HTERT RPE-1 (cell line): ENCODE data around the gene VIM.

Source experiments
- in situ Hi-C: fragments of 300-500 bp; cut with MboI; formaldehyde crosslinking; loops from 4 replicates; pipeline ENCODE4 v1.14.3; 2020; ENCODE audit warnings: low sequenced_read_pairs

VIM gene

GRCh38 chr10:17209302-17209701, 18.7 kb upstream of the VIM start:
- in situ Hi-C loops: no loop called here

GRCh38 chr10:17209881-17210280, 18.2 kb upstream of the VIM start:
- in situ Hi-C loops: no loop called here

GRCh38 chr10:17210361-17210760, 17.7 kb upstream of the VIM start:
- in situ Hi-C loops: no loop called here

GRCh38 chr10:17212802-17213221, 15.2 kb upstream of the VIM start:
- in situ Hi-C loops: no loop called here

GRCh38 chr10:17213646-17214349, 14.2 kb upstream of the VIM start:
- in situ Hi-C loops: no loop called here

GRCh38 chr10:17214526-17214925, 13.5 kb upstream of the VIM start:
- in situ Hi-C loops: no loop called here

- in situ Hi-C loops: no loop called here
These were observed 12.9 kb upstream of the VIM start for GRCh38 chr10:17214971-17215781.

GRCh38 chr10:17215782-17216122, 12.3 kb upstream of the VIM start:
- in situ Hi-C loops: no loop called here

GRCh38 chr10:17216217-17216900, 11.7 kb upstream of the VIM start:
- in situ Hi-C loops: no loop called here

- in situ Hi-C loops: no loop called here
These were observed 11.1 kb upstream of the VIM start for GRCh38 chr10:17216901-17217395.

- in situ Hi-C loops: no loop called here
These were observed 10.3 kb upstream of the VIM start for GRCh38 chr10:17217631-17218232.

- in situ Hi-C loops: no loop called here
These were observed 9.0 kb upstream of the VIM start for GRCh38 chr10:17219024-17219423.

- in situ Hi-C loops: no loop called here
These were observed 7.4 kb upstream of the VIM start for GRCh38 chr10:17220652-17221100.

GRCh38 chr10:17222329-17222728, 5.7 kb upstream of the VIM start:
- in situ Hi-C loops: no loop called here

GRCh38 chr10:17225808-17226207, 2.2 kb upstream of the VIM start:
- in situ Hi-C loops: no loop called here

GRCh38 chr10:17226891-17227303, 1.1 kb upstream of the VIM start:
- in situ Hi-C loops: no loop called here

- in situ Hi-C loops: no loop called here
These were observed 512 bp upstream of the VIM start for GRCh38 chr10:17227367-17228090.

GRCh38 chr10:17229016-17229716, 1.1 kb downstream of the VIM start:
- in situ Hi-C loops: no loop called here

- in situ Hi-C loops: no loop called here
These were observed 1.6 kb downstream of the VIM start for GRCh38 chr10:17229717-17229966.

- in situ Hi-C loops: no loop called here
These were observed 2.1 kb downstream of the VIM start for GRCh38 chr10:17229967-17230682.
